ENCODE data around the gene NAA80.

- no peak for TF ChIP-seq CTCF (conservative IDR thresholded peaks at IDR 0.05; ENCODE audit: low read length)
- TF ChIP-seq EZH2phosphoT487 (IDR thresholded peaks at IDR 0.05; ENCODE audit: borderline replicate concordance), result no peak
Measured at GRCh38 chr3:50341996-50342650, 42.9 kb upstream of the NAA80 start.

Data from Loucy (cell line).